Measurements from ENCODE around the gene WDR88.

GRCh38 chr19:33192010-33192409, 60.1 kb downstream of the WDR88 start:
- TF ChIP-seq POLR2A (IDR thresholded peaks at IDR 0.05; ENCODE audit: low read length) (no peak), EHMT2 (IDR thresholded peaks at IDR 0.05; ENCODE audit: low read depth) (no peak), MAFK (IDR thresholded peaks at IDR 0.05; ENCODE audit: partially characterized antibody) (no peak), SMC3 (IDR thresholded peaks at IDR 0.05) (no peak)
- TF ChIP-seq, protein P1, sequence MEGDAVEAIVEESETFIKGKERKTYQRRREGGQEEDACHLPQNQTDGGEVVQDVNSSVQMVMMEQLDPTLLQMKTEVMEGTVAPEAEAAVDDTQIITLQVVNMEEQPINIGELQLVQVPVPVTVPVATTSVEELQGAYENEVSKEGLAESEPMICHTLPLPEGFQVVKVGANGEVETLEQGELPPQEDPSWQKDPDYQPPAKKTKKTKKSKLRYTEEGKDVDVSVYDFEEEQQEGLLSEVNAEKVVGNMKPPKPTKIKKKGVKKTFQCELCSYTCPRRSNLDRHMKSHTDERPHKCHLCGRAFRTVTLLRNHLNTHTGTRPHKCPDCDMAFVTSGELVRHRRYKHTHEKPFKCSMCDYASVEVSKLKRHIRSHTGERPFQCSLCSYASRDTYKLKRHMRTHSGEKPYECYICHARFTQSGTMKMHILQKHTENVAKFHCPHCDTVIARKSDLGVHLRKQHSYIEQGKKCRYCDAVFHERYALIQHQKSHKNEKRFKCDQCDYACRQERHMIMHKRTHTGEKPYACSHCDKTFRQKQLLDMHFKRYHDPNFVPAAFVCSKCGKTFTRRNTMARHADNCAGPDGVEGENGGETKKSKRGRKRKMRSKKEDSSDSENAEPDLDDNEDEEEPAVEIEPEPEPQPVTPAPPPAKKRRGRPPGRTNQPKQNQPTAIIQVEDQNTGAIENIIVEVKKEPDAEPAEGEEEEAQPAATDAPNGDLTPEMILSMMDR (IDR thresholded peaks at IDR 0.05), result peak; percentile 30; the same call in 2 of the 3 replicates
- TF ChIP-seq, protein P2, sequence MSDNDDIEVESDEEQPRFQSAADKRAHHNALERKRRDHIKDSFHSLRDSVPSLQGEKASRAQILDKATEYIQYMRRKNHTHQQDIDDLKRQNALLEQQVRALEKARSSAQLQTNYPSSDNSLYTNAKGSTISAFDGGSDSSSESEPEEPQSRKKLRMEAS (IDR thresholded peaks at IDR 0.05), result no peak

Data from A549 (cell line).